H9 (cell line): ENCODE data around the gene RSAD2. TPM values are rescaled to one million over a fixed set of nuclear protein-coding genes. Genes with fewer than 3 reads are reported as not detected.

Experiments
- DNase-seq: peaks from one replicate; pipeline ENCODE4 v3.0.0-alpha.2; 2017
- H2AFZ ChIP-seq: one replicate; pipeline ENCODE4 v1.6.1; 2013; ENCODE audit warnings: mild to moderate bottlenecking, low read length, control low read depth, moderate library complexity
- H2AK5ac ChIP-seq: 2 replicates; pipeline ENCODE4 v1.6.1; 2013; ENCODE audit warnings: low read length, control low read depth, mixed read lengths; ENCODE audit not compliant: insufficient read length
- H2BK120ac ChIP-seq: one replicate; pipeline ENCODE4 v1.6.1; 2013; ENCODE audit warnings: low read depth, mild to moderate bottlenecking, low read length, control low read depth, inconsistent platforms; ENCODE audit not compliant: poor library complexity, severe bottlenecking
- H2BK12ac ChIP-seq: 2 replicates; pipeline ENCODE4 v1.6.1; 2013; ENCODE audit warnings: low read length, control low read depth, mixed read lengths, low read depth; ENCODE audit not compliant: insufficient read length
- H2BK15ac ChIP-seq: 2 replicates; pipeline ENCODE4 v1.6.1; 2013; ENCODE audit warnings: low read depth, low read length, control low read depth
- H2BK20ac ChIP-seq: one replicate; pipeline ENCODE4 v1.6.1; 2013; ENCODE audit warnings: low read depth, mild to moderate bottlenecking, low read length, control low read depth, inconsistent platforms; ENCODE audit not compliant: poor library complexity, severe bottlenecking
- H2BK5ac ChIP-seq: 2 replicates; pipeline ENCODE4 v1.6.1; 2013; ENCODE audit warnings: low read length, control low read depth, mixed read lengths; ENCODE audit not compliant: insufficient read length
- H3K14ac ChIP-seq: 2 replicates; pipeline ENCODE4 v1.6.1; 2013; ENCODE audit warnings: low read length, control low read depth; ENCODE audit not compliant: insufficient read depth
- H3K18ac ChIP-seq: 2 replicates; pipeline ENCODE4 v1.6.1; 2013; ENCODE audit warnings: low read depth, mild to moderate bottlenecking, mixed read lengths, low read length, control low read depth; ENCODE audit not compliant: insufficient read length
- H3K23ac ChIP-seq: 2 replicates; pipeline ENCODE4 v1.6.1; 2013; ENCODE audit warnings: low read length, control low read depth, mixed read lengths, low read depth; ENCODE audit not compliant: insufficient read length
- H3K23me2 ChIP-seq: 2 replicates; pipeline ENCODE4 v1.6.1; 2013; ENCODE audit warnings: low read depth, mild to moderate bottlenecking, mixed read lengths, low read length, control low read depth; ENCODE audit not compliant: insufficient read length, poor library complexity, severe bottlenecking
- H3K27ac ChIP-seq: 2 replicates; pipeline ENCODE4 v1.5.1; 2013; ENCODE audit warnings: low read length, control low read depth, mixed read lengths, low read depth; ENCODE audit not compliant: insufficient read length
- H3K27me3 ChIP-seq: 2 replicates; pipeline ENCODE4 v1.6.1; 2013; ENCODE audit warnings: low read length, control low read depth, inconsistent platforms; ENCODE audit not compliant: insufficient read depth
- H3K4ac ChIP-seq: 2 replicates; pipeline ENCODE4 v1.6.1; 2013; ENCODE audit warnings: low read depth, mild to moderate bottlenecking, control low read depth, inconsistent platforms, low read length, moderate library complexity
- H3K4me1 ChIP-seq: 2 replicates; pipeline ENCODE4 v1.6.1; 2013; ENCODE audit warnings: low read length, control low read depth, inconsistent platforms; ENCODE audit not compliant: insufficient read depth
- H3K4me2 ChIP-seq: 2 replicates; pipeline ENCODE4 v1.6.1; 2013; ENCODE audit warnings: low read length, control low read depth, mixed read lengths; ENCODE audit not compliant: insufficient read length, insufficient read depth
- H3K56ac ChIP-seq: 2 replicates; pipeline ENCODE4 v1.6.1; 2013; ENCODE audit warnings: low read depth, mild to moderate bottlenecking, mixed read lengths, low read length, control low read depth; ENCODE audit not compliant: insufficient read length
- H3K79me1 ChIP-seq: 2 replicates; pipeline ENCODE4 v1.6.1; 2013; ENCODE audit warnings: low read depth, mild to moderate bottlenecking, moderate library complexity, low read length, control low read depth, inconsistent platforms; ENCODE audit not compliant: insufficient read depth, poor library complexity, severe bottlenecking
- H3K79me2 ChIP-seq: 2 replicates; pipeline ENCODE4 v1.6.1; 2013; ENCODE audit warnings: low read length, control low read depth, inconsistent platforms; ENCODE audit not compliant: insufficient read depth
- H3K9ac ChIP-seq: 2 replicates; pipeline ENCODE4 v1.6.1; 2013; ENCODE audit warnings: low read length, control low read depth, mixed read lengths; ENCODE audit not compliant: insufficient read length; ENCODE audit errors: extremely low read depth
- H3K9me3 ChIP-seq: one replicate; pipeline ENCODE4 v1.6.1; 2013; ENCODE audit warnings: low read depth, low read length, inconsistent platforms; ENCODE audit not compliant: control insufficient read depth
- H3T11ph ChIP-seq: one replicate; pipeline ENCODE4 v1.6.1; 2013; ENCODE audit warnings: mild to moderate bottlenecking, low read length, control low read depth, inconsistent platforms
- H4K20me1 ChIP-seq: one replicate; pipeline ENCODE4 v1.6.1; 2013; ENCODE audit not compliant: control insufficient read depth, insufficient read length, insufficient read depth
- H4K5ac ChIP-seq: 2 replicates; pipeline ENCODE4 v1.6.1; 2013; ENCODE audit warnings: low read depth, mild to moderate bottlenecking, mixed read lengths, low read length, control low read depth; ENCODE audit not compliant: insufficient read length
- H4K8ac ChIP-seq: replicated peaks from 2 replicates; pipeline ENCODE4 v1.6.1; 2013; ENCODE audit warnings: low read length, control low read depth, mixed read lengths, low read depth; ENCODE audit not compliant: insufficient read length
- H4K91ac ChIP-seq: 2 replicates; pipeline ENCODE4 v1.6.1; 2013; ENCODE audit warnings: low read depth, mild to moderate bottlenecking, moderate library complexity, mixed read lengths, low read length, control low read depth; ENCODE audit not compliant: insufficient read length
- H3K27ac Mint-ChIP-seq, 3 experiments: 2 replicates in 2 of 3; 3 replicates in 1 of 3; pipeline ENCODE4 v1.8.0; 2020 to 2021; ENCODE audit warnings: mixed read lengths in 3 of 3, mild to moderate bottlenecking in 1 of 3, moderate library complexity in 1 of 3
- H3K27me3 Mint-ChIP-seq: 2 replicates; pipeline ENCODE4 v1.8.0; 2021; ENCODE audit warnings: low read depth, mild to moderate bottlenecking, moderate library complexity, mixed read lengths
- H3K36me3 Mint-ChIP-seq, 3 experiments: 2 replicates in 2 of 3; 3 replicates in 1 of 3; pipeline ENCODE4 v1.8.0; 2020 to 2021; ENCODE audit warnings: low read depth in 3 of 3, mixed read lengths in 3 of 3; ENCODE audit not compliant: insufficient read depth in 1 of 3
- H3K4me1 Mint-ChIP-seq, 2 experiments: 2 replicates each; pipeline ENCODE4 v1.8.0; 2020; ENCODE audit warnings: mixed read lengths in 2 of 2
- H3K4me3 Mint-ChIP-seq, 2 experiments: 2 replicates in 1 of 2; 3 replicates in 1 of 2; pipeline ENCODE4 v1.8.0; 2020 to 2021; ENCODE audit warnings: mild to moderate bottlenecking in 2 of 2, mixed read lengths in 2 of 2, moderate library complexity in 1 of 2
- H3K9me3 Mint-ChIP-seq, 2 experiments: 2 replicates in 1 of 2; 3 replicates in 1 of 2; pipeline ENCODE4 v1.8.0; 2020; ENCODE audit warnings: mild to moderate bottlenecking in 2 of 2, mixed read lengths in 2 of 2, moderate library complexity in 1 of 2
- WGBS: extraction: QIAGEN DNeasy Blood & Tissue Kit; methylation state at CpG from one replicate; pipeline ENCODE4 v1.1.7; 2013; ENCODE audit warnings: missing lambda C conversion rate, low lambda C conversion rate, mixed read lengths; ENCODE audit not compliant: insufficient read length; ENCODE audit errors: extremely low coverage; 5-methylcytosine and 5-hydroxymethylcytosine counted together
- total RNA-seq: library from RNA; stranded (reverse); gene quantifications from 2 replicates; pipeline ENCODE4 v1.2.1, GENCODE V29; 2021
- TF ChIP-seq, protein P1 (sequence below): fragments of 200-600 bp; sonication (generic); conservative IDR thresholded peaks from 3 replicates; pipeline ENCODE4 v1.8.0; 2021; ENCODE audit warnings: antibody characterized with exemption, mild to moderate bottlenecking

RSAD2 gene
- total RNA-seq, 1 experiment from 2014 or later: not detected

DNA sequence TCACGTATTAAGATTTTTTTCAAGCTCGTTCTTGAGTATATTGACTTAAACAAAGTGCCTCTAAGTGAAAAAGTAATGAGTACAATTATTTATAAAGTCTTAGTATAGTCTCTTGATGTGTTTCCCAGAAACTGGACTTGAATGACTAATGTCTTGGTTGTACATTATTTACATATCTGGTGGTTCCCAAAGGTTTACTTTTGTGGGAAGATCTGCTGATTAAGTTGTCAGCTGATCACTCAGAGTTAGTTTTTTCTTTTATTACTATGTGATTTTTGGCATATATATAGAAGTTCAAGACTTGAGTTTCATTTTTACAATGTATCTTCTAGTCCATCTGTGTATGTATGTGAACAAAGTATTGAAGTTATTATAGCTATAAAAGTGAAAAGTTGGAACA, 69.1 kb downstream of the RSAD2 start:
- Histone ChIP-seq H3K27ac (no peak overlapping the region), H2AFZ (no peak overlapping the region), H2BK5ac (no peak overlapping the region), H2BK20ac (no peak overlapping the region), H3K9ac (no peak overlapping the region), H4K5ac (no peak overlapping the region), H3K4me1 (no peaks in the 10 kb centered on the region), H3K9me3 (no peaks in the 10 kb centered on the region), H3K56ac (no peak overlapping the region), H3K79me2 (no peaks in the 10 kb centered on the region), H3K4me2 (no peak overlapping the region), H4K20me1 (no peaks in the 10 kb centered on the region), H3K4ac (no peak overlapping the region), H2BK12ac (no peak overlapping the region), H4K91ac (no peak overlapping the region), H2BK120ac (no peak overlapping the region), H3T11ph (no peak overlapping the region), H3K14ac (no peak overlapping the region), H3K79me1 (no peaks in the 10 kb centered on the region), H3K18ac (no peak overlapping the region), H4K8ac (no peak overlapping the region), H2AK5ac (no peak overlapping the region), H2BK15ac (no peak overlapping the region), H3K23me2 (peaks cover 3% of the 10 kb centered on the region), H3K27me3 (no peaks in the 10 kb centered on the region), H3K23ac (no peak overlapping the region)
- H3K9me3 Mint-ChIP-seq: no peaks in the 10 kb centered on the region
- no peaks in the 10 kb centered on the region; the same call in 1 of the 2 replicates for H3K27me3 Mint-ChIP-seq
- H3K4me1 Mint-ChIP-seq: peaks cover 0 to 6% of the 10 kb centered on the region in 2 experiments; a peak in 1 of 4 replicates
- H3K4me3 Mint-ChIP-seq: no peak overlapping the region
- WGBS: no CpG with 5 or more reads among the region's 2 CpGs
- no peak overlapping the region for H3K27ac Mint-ChIP-seq
- DNase-seq: no peak
- peaks cover 17 to 19% (median 17%) of the 10 kb centered on the region in 3 experiments for H3K36me3 Mint-ChIP-seq
- TF ChIP-seq, protein P1, sequence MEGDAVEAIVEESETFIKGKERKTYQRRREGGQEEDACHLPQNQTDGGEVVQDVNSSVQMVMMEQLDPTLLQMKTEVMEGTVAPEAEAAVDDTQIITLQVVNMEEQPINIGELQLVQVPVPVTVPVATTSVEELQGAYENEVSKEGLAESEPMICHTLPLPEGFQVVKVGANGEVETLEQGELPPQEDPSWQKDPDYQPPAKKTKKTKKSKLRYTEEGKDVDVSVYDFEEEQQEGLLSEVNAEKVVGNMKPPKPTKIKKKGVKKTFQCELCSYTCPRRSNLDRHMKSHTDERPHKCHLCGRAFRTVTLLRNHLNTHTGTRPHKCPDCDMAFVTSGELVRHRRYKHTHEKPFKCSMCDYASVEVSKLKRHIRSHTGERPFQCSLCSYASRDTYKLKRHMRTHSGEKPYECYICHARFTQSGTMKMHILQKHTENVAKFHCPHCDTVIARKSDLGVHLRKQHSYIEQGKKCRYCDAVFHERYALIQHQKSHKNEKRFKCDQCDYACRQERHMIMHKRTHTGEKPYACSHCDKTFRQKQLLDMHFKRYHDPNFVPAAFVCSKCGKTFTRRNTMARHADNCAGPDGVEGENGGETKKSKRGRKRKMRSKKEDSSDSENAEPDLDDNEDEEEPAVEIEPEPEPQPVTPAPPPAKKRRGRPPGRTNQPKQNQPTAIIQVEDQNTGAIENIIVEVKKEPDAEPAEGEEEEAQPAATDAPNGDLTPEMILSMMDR: no peak

Other genes with a start within 250 kb of the RSAD2 start
- gene CMPK2, start 11.9 kb upstream of the RSAD2 start, total RNA-seq: 0.64 and 0.90 TPM in 2 replicates
- 9.8 and 10.6 TPM in 2 replicates for gene RNF144A, start 39.6 kb downstream of the RSAD2 start, total RNA-seq